ENCODE measurements around the gene GALC.

GALC gene

DNA sequence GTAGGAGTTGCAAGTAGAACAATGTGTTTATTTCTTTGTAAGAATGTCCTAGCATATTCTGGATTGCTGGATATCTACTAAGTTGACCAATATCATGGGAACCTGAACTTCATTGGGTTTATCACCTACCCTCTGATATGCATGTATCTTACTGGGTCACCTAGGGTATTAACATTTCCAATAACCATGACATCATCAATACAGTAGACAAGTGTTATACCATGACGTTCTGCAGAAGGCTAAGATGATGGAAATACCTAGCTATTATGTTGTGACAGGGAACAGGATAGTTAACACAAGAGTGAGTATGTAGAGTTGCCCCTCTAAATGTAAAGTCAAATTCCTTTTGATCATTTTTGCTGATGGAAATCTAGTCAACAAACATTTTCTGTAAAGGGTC lies 37.9 kb upstream of the GALC start:
- TF ChIP-seq, protein P1, sequence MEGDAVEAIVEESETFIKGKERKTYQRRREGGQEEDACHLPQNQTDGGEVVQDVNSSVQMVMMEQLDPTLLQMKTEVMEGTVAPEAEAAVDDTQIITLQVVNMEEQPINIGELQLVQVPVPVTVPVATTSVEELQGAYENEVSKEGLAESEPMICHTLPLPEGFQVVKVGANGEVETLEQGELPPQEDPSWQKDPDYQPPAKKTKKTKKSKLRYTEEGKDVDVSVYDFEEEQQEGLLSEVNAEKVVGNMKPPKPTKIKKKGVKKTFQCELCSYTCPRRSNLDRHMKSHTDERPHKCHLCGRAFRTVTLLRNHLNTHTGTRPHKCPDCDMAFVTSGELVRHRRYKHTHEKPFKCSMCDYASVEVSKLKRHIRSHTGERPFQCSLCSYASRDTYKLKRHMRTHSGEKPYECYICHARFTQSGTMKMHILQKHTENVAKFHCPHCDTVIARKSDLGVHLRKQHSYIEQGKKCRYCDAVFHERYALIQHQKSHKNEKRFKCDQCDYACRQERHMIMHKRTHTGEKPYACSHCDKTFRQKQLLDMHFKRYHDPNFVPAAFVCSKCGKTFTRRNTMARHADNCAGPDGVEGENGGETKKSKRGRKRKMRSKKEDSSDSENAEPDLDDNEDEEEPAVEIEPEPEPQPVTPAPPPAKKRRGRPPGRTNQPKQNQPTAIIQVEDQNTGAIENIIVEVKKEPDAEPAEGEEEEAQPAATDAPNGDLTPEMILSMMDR (conservative IDR thresholded peaks at IDR 0.05), result no peak
- no peak for TF ChIP-seq ZFX (IDR thresholded peaks at IDR 0.05)
- no peak overlapping the region for H3K27ac ChIP-seq

DNA sequence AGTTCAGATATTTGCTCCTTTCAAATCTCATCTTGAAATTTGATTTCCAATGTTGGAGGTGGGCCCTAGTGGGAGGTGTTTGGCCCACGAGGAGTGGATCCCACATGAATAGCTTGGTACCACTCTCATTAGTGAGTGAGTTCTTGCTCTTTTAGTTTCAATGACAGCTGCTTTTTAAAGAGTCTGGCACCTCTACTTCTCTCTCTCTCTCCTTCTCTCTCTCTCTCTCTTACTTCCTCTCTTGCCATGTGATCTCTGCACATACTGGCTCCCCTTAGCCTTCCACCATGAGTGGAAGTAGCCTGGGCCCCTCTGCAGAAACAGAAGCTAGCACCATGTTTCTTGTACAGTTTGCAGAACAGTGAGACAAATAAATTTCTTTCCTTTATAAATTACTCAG lies 37.1 kb upstream of the GALC start:
- TF ChIP-seq, protein P1 (conservative IDR thresholded peaks at IDR 0.05), result no peak
- no peak for TF ChIP-seq ZFX (IDR thresholded peaks at IDR 0.05)
- no peak overlapping the region for H3K27ac ChIP-seq

DNA sequence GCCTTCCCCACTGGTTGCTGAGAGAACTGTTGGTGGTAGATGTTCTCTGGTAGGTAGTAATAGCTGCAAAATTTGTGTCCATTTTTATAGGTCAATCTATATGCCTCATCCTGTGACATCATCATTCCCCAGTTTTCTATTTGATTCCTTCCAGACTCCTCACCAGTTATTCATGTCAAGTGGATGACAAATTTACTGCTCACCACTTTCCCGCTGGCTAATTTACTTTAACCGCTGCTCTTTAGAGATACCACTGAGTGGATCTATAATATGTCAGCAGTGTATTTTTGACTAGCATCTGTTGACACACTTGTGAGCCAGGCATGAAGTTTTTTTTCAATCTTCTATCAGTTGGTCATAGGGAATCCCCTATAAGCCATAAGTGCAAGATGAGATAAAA lies 36.5 kb upstream of the GALC start:
- TF ChIP-seq, protein P1 (conservative IDR thresholded peaks at IDR 0.05), result no peak
- no peak for TF ChIP-seq ZFX (IDR thresholded peaks at IDR 0.05)
- no peak overlapping the region for H3K27ac ChIP-seq

DNA sequence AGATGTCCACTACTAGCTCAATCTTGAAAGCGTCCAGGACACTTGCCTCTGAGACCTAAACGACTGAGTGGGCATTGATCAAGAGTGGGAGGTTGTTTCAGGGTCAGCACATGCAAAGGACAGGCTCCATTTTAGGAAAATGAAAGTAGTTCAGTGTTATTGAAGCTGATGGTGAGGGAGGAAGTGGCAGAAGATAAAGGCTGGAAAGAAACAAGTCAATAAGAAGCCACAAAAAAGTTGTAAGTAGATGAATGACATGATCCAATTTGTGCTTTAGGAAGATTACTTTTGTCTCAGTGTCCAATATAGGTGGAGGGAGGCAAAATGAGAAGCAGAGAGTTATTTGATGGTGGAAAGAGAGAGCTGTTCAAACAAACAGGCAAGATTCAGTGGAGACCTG lies 33.9 kb upstream of the GALC start:
- no peak overlapping the region for H3K27ac ChIP-seq
- no peak for TF ChIP-seq ZFX (IDR thresholded peaks at IDR 0.05)

DNA sequence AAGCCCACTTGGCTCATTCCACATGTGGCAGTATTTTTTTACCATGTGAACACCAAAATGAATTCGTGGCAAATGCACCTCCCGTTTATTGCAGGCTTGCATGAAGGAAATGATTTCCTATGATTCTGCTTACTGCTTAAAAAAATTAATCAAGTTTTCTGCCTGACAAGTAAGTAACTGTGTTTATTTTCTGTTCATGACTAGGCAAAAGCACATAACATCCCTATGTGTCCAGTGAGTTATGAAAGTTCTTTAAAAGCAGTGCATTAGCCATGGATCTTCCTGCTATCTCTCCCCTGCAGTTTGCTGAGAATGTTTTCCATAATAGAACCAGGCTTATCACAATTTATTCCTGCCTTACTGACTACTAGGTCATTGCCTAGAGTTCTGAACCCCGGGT lies 32.3 kb upstream of the GALC start:
- TF ChIP-seq, protein P1 (conservative IDR thresholded peaks at IDR 0.05), result no peak
- no peak for TF ChIP-seq ZFX (IDR thresholded peaks at IDR 0.05)

DNA sequence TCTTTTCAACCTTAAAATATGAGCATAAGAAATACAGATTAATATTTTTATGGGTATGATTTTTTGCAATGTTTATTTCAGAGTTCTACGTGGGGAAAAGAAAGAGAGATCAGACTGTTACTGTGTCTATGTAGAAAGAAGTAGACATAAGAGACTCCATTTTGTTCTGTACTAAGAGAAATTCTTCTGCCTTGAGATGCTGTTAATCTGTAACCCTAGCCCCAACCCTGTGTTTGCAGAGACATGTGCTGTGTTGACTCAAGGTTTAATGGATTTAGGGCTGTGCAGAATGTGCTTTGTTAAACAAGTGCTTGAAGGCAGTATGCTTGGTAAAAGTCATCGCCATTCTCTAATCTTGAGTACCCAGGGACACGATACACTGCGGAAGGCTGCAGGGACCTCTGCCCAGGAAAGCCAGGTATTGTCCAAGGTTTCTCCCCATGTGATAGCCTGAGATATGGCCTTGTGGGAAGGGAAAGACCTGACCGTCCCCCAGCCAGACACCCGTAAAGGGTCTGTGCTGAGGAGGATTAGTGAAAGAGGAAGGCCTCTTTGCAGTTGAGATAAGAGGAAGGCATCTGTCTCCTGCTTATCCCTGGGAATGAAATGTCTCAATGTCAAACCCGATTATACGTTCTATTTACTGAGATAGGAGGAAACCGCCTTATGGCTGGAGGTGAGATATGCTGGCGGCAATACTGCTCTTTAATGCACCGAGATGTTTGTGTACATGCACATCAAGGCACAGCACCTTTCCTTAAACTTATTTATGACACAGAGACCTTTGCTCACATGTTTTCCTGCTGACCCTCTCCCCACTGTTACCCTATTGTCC lies 31.5 kb upstream of the GALC start:
- peak overlapping the region; percentile 12; the same call in 1 of the 2 replicates for H3K27ac ChIP-seq

More for the DNA sequence above, 32.3 kb upstream of the GALC start:
- H3K27ac ChIP-seq, result no peak overlapping the region

DNA sequence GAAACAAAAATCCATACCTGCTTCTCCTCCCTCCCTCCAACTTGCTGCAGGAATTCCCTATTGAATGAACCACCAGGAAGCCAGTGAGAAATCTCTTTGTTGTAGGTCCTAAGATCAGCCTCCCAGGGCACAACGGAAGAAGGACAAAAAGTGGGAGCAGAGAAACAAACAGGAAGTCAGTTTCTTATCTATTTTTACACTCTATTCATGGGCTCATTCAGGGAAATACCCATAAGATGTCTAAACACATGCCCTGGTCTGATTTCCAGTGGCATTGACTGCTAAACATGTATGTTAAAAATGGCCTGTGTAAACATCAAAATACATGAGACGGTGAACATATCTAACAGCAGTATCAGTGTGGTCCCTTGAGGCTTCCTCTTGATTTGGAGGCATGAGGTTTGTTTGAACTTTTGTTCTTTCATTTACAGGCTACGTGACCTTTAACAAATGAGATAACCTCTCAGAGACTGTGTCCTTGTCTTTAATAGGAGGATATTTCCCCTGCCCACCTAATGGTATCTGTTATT lies 30.7 kb upstream of the GALC start:
- no peak overlapping the region for H3K27ac ChIP-seq
- TF ChIP-seq, protein P1 (conservative IDR thresholded peaks at IDR 0.05), result no peak
- no peak for TF ChIP-seq ZFX (IDR thresholded peaks at IDR 0.05)

DNA sequence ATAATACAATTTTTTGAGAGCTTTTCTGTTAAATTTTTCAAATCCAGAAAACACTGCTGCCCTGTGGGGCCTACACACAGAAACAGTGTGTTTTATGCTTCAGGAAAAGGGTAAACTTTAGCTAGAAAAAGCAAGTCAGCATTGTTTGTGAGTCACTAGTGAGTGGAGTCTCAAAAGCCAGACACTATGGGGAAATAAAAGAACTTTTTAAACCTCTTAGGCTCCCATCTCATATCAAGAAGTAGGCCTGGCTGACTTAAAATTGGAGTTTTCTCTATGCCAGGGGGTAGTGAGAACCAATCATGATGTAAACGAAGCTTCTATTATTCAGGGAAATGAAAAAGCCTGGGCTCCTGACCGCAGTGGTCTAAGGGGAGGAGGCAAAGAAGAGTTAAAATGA lies 24.6 kb upstream of the GALC start:
- TF ChIP-seq, protein P1 (conservative IDR thresholded peaks at IDR 0.05), result no peak
- no peak for TF ChIP-seq ZFX (IDR thresholded peaks at IDR 0.05)
- H3K27ac ChIP-seq, result no peak overlapping the region
